Fibroblast of pulmonary artery (primary cell): Measurements from ENCODE around the gene SLC24A4.

Source experiments
- DNase-seq: peaks from one replicate; pipeline ENCODE4 v3.0.0-alpha.2; 2010; ENCODE audit warnings: low read depth
- H3K4me3 ChIP-seq: replicated peaks from 2 replicates; pipeline ENCODE4 v1.5.1; 2011; ENCODE audit warnings: low read depth, mild to moderate bottlenecking, control low read depth, low read length, moderate library complexity
- CTCF ChIP-seq: IDR thresholded peaks from 2 replicates; pipeline ENCODE4 v1.5.1; 2011; ENCODE audit warnings: mild to moderate bottlenecking, control low read depth, low read length, inconsistent platforms; ENCODE audit errors: missing control alignments

The SLC24A4 gene

GRCh38 chr14:92466059-92466458, 143.1 kb downstream of the SLC24A4 start:
- no peak for TF ChIP-seq CTCF

GRCh38 chr14:92469515-92469914, 146.6 kb downstream of the SLC24A4 start:
- no peak for TF ChIP-seq CTCF
- no peak for DNase-seq
- no peak overlapping the region for H3K4me3 ChIP-seq

More at GRCh38 chr14:92466059-92466458, 143.1 kb downstream of the SLC24A4 start:
- no peak overlapping the region for H3K4me3 ChIP-seq
- DNase-seq: no peak

- no peak for TF ChIP-seq CTCF
- no peak overlapping the region for H3K4me3 ChIP-seq
- DNase-seq: no peak
Measured at GRCh38 chr14:92470215-92470614, 147.2 kb downstream of the SLC24A4 start.

- no peak overlapping the region for H3K4me3 ChIP-seq
- TF ChIP-seq CTCF: no peak
- no peak for DNase-seq
Measured at GRCh38 chr14:92470811-92471210, 147.8 kb downstream of the SLC24A4 start.

- H3K4me3 ChIP-seq: no peak overlapping the region
- TF ChIP-seq CTCF: no peak
- DNase-seq: peak; percentile 69
Measured at GRCh38 chr14:92471919-92472318, 149.0 kb downstream of the SLC24A4 start.

- no peak for TF ChIP-seq CTCF
- no peak overlapping the region for H3K4me3 ChIP-seq
- DNase-seq: no peak
Measured at GRCh38 chr14:92472860-92473259, 149.9 kb downstream of the SLC24A4 start.

GRCh38 chr14:92473261-92473968, 150.4 kb downstream of the SLC24A4 start:
- DNase-seq: peak; percentile 24
- no peak for TF ChIP-seq CTCF

More at GRCh38 chr14:92473261-92473968, 150.4 kb downstream of the SLC24A4 start:
- H3K4me3 ChIP-seq: no peak overlapping the region
